HG03095 (cell line): ENCODE data around the gene NUDT15.
A peak's percentile ranks its signal among the peaks of the same experiment; 100 is the strongest.
"Not testable (repeated sequence)": the region's sequence is repeated elsewhere in the genome, so short reads cannot be mapped to it uniquely, and the experiment has no call there.

Source experiments
- ATAC-seq: cut with Tn5 transposase; IDR thresholded peaks from one replicate; pipeline ENCODE4 v1.9.1; 2021; ENCODE audit warnings: moderate library complexity; ENCODE audit not compliant: unreplicated experiment

Gene NUDT15

DNA sequence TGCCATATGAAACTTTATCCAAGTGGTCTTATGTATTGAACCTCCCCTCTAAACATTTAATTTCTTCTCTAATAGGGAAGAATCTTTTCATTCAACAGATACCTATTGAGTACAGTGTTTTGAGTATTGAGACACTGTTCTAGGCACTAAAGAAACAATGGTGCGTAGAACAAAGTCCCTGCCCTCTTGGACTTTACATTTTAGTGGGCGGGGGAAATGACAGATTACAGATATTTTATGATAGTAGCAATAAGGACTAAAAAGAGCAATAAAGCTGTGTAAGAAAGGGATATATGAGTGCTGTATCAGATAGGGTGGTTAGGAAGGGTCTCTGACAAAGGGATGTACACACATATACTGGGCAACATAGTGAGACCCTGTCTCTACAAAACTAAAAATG, 5.4 kb downstream of the NUDT15 start:
- ATAC-seq: no peak

DNA sequence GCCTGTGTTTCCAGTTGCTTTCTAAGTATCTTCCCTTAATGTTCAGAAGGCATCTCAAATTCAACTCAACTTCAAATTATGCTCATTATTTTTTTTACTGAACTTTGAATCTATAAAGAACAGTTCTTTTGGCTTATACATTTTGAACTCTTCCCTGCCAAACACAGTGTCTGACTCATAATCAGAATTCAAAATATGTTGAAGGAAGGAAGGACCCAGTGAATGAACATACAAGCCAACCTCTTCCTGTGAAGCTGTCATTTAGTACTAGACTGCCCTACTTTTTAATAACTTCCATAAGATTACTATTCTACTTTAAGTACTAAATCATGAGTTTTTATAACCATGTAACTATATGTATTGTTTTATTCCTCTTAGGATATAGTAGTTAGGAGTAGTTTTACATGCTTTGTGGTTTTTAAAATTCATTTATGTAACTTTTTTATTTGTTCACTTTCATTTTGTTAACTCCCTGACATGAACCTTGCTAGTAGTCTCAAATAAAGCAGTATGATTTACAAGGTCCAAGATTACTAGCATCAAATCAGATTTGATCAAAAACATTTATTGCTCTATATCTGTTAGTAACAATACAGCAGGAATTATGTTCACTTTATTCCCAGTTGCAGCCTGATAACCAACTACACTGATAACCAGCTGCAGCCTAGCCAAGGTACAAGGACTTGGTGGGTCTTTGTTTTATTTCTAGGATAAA, 6.4 kb downstream of the NUDT15 start:
- ATAC-seq: no peak

DNA sequence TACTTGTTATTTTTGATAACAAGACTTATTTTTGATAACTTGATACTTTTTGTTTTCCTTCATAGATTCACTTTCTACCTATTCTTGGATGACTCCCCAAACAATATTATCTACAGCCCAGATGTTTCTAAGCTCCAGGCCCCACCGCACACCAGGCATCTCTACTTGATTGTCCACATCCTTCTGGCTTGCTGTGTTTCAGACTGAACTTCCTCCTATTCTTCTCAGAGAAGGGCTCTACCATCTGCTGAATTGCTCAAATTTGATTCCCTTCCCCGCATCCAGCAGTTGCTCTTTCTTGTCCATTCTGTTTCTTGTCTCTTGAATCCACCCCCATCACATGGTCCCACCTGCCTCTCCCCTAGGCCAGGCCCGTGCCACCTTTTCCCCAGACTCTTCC, 13.0 kb downstream of the NUDT15 start:
- ATAC-seq: no peak

DNA sequence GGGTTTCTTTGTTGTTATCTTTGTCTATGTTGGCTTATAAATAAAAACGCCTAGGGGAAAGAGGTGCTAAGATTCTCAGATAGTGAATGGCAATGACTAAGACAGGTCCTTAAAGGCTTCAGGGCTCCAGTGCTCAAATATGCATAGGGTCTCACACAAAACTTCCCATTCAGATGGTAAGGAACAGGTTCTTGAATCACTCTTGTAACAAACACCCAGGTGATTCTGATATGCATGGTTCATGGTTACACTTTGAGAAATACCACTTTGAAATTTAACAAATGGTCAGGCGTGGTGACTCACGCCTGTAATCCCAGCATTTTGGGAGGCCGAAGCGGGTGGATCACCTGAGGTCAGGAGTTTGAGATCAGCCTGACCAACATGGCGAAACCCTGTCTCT, 17.1 kb downstream of the NUDT15 start:
- no peak for ATAC-seq

DNA sequence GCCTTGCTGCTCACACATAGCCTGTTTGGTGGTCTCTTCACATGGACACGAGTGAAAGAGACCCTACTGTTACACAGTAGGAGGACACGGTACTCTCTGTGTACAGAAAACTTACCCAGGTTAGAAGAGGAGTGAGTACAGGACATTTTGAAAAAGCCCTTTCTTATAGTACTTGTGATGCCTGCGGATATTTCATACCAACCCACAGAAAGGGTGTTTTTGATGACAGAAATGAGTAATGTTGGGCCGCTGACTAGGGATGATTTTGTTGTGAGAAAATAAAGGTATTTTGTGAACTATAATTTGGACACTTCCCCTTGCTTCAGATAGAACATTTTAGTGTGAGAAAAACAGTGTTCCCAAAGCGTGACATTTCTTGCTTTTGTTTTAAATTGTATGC, 18.2 kb downstream of the NUDT15 start:
- ATAC-seq: no peak

DNA sequence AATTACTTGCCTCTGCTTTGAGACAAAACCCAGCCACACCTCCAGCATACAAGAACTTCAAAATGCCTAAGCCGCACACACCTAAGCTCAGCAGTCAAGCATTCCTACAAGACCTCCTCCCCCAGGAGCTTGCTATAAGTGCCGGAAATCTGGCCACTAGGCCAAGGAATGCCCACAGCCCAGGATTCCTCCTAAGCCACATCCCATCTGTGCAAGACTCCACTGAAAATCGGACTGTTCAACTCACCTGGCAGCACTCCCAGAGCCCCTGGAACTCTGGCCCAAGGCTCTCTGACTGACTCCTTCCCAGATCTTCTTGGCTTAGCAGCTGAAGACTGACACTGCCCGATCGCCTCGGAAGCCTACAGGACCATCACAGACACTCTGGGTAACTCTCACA, 21.0 kb downstream of the NUDT15 start:
- not testable (repeated sequence) for ATAC-seq

DNA sequence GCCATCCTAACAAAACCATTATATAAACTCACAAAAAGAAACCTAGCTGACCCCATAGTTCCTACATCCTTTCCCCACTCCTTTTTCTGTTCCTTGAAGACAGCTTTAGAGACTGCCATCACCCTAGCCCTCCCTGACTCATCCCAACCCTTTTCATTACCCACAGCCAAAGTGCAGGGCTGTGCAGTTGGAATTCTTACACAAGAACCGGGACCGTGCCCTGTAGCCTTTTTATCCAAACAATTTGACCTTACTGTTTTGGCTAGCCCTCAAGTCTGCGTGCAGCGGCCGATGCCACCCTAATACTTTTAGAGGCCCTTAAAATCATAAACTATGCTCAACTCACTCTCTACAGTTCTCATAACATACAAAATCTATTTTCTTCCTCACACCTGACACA, 22.4 kb downstream of the NUDT15 start:
- ATAC-seq: not testable (repeated sequence)

DNA sequence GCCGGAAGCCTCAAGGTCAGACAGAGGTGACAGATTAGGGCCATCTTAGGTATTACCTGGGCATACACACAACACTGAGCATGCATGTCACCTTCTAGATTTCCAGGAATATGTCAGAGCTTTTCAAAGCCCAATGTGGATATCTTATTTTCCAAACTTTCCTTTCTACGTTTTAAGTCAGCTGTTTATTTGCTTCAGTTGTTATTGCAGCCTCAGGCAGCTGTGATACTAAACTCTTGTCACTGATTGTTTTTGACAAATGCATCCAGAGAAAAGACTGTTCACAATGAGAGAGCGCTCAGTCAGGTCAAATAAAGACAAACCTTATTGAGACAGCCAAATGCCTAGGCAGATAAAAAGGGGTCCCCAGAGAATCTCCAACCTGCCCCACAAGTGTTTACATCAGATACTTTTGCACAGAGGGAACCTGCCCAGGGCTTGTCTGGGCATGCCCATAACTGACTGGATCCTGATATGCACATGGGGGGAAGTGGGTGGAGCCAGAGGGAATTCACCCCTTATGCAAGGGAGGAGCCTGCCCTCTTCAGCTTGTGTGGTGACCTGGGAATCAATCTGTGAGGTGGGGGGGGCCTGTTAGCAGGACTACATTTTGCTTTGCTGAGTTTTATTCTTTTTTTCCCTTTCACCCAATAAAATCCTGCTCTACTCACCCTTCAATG, 28.9 kb downstream of the NUDT15 start:
- ATAC-seq: no peak

DNA sequence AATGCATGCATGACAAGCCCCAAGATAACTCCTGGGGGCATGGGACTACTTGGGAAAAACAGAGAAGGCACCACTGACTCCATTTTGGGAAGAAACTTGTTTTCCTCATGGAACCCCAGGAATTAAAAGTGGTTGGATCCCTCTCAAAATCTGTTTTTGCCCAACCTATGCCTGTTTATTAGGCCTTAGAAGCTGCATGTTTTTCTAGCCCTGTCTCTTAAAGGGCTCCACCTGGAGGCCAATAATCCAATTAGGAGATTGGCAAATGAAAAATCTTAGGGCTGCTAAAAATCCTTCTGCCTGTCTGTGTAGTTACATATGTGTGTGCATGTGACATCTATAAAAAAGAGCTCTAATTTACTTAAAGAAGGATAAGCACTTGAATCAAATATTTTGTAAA, 30.5 kb downstream of the NUDT15 start:
- ATAC-seq: no peak

DNA sequence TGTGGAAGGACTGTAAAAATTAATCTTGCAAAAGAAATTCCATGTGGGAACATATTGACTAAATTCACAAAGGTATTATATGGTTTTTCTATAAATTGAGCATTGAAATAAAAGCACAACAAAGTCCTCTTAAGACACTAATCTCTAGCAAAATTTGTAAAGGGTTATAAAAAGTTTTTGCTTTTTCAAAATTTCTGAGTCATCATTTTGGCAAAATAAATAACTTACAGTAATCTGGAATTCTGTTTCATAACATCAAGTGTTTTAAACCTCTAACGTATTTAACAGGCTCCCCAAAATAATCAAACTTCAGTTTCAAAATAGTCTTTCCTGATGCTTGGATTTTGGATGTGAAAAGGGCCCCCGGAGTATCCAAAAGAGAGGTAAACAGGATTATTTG, 31.4 kb downstream of the NUDT15 start:
- no peak for ATAC-seq

DNA sequence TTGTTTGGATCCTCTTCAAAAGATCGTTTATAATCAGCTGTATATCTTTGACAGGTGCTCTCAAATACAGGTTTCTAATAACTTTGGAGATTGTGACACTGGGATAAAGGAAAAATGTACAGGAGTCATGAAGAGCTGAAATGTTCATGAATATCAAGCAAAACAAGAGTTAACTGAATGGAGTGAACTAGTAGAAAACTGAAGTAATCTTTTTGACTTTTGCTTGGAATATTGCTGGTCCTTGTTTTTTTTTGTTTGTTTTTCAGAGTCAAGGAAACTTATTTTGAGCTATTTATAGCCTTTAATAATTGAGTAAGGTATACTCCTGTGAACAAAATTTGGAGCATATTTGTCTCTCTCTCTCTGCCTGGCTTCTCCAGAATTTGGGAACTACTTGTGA, 32.0 kb downstream of the NUDT15 start:
- ATAC-seq: no peak

DNA sequence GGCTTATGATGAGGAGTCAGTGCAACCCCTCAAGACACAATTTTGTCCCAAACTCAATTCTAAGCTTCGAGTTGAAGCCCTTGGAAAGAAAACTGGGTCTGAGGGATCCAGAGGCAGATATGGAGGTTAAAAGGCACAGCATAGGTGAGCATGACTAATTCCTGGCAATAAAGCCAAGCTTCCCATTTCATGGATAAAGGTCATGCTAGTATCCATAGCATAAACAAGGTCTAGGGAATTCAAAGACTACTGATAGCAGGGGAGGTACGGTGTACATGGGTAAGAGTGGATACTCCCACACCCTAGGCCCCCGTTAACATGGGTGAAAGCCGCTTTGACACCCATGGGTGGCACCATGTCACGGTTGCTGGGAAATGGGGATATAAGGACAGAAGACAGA, 33.4 kb downstream of the NUDT15 start:
- no peak for ATAC-seq

DNA sequence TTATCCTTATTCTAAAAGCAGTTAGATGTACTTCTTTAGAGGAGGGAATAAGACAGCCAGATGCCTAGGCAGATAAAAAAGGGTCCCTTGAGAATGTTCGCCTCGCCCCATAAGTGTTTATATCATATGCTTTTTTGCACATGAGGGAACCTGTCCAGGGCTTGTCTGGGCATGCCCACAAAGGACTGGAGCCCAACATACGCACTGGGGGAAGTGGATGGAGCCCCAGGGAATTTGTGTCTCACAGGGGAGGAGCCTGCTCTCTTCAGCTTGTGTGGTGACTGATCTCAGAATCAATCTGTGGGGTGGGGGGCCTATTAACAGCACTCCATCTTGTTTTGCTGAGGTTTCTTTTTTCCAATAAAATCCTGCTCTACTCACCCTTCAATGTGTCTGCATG, 34.8 kb downstream of the NUDT15 start:
- ATAC-seq: no peak

DNA sequence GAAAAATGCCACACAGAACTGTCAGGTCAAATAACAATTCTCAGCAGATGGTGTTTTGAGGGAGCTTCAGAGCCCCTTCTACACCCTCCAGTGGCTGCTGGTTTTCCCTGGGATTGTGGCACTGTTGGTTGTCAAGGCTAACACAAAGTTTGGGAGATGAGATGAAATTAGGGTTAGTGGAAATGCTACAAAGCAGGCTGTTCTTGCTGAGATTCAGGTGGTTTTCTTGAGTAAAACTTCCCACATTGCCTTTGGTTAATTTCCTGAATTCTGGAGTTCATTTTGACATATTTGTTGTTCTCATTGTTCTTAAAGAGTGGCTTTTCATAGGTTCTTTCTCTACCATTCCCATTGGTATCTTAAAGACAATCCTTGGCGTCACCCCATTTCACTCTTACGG, 35.3 kb downstream of the NUDT15 start:
- ATAC-seq: no peak

DNA sequence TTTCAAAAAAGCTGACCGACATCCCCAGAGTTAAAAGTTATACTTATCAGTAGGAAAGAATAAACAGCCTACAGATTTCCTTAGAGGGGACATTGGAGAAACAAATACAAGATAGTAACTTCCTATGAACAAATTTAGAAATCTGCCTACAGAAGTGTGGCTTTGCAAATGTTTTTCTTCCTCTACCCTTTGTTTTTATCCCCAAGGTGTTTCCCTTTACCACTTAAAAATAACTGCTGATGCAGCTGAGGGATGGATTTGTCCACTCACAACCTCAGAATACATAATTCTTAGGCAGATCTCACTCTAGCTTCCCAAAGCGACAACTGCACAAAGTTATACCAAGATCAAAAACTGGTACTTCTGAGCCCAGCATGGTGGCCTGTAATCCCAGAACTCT, 36.5 kb downstream of the NUDT15 start:
- ATAC-seq: no peak

DNA sequence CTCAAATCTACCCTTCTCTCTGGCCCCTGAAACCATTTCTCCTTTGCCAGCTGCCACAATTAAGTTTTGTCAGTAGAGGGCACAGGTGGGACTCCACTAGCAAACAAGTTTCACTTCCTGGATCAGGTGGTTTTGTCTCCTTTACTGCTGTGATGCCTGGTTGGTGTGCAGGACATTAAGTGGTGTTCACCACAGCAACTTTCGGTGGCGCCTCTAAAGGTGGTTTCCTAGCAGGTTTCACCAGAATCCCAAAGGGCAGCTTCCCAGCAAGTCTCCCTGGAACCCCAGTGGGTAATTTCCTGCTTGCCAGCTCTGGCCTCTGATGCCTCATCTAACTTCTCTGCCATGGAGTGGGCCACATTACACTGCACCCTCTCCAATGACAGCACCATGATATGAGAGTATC, 40.7 kb downstream of the NUDT15 start:
- peak; percentile 94 for ATAC-seq

DNA sequence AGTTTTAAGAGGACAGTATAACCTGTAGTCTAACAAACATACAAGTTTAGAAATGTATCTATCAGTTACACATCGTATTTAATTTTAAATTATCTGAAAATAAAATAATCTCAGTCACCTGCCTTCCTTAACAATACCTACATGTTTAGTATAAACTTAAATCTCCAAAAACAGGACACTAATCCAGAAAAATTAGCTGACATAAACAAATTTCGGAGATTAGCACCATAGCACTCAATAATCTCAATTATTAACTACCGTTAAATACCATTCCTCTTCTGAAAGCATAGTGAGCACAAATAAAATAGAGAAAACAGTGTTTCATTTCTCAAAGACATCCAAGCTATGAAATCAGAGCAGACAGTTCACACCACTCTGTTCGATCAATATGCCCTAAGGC, 44.2 kb downstream of the NUDT15 start:
- ATAC-seq: no peak

DNA sequence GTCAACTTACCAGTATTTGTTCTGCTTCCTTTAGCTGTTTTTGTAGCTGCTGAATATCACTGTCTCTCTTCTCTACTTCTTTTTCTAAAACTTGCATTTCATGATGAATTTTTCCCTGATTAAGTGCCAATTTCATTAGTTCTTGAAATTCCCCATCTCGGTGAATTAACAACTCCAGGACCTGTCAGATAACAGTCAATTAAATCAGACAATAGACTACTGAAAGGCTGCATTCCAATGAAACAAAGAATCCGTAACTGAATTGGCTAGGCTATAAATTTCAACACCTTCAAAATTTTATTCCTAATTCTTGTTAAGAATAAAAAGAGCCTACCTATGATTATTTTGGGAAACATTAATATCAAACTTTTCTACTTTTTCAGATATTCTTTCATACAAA, 48.7 kb downstream of the NUDT15 start:
- no peak for ATAC-seq

DNA sequence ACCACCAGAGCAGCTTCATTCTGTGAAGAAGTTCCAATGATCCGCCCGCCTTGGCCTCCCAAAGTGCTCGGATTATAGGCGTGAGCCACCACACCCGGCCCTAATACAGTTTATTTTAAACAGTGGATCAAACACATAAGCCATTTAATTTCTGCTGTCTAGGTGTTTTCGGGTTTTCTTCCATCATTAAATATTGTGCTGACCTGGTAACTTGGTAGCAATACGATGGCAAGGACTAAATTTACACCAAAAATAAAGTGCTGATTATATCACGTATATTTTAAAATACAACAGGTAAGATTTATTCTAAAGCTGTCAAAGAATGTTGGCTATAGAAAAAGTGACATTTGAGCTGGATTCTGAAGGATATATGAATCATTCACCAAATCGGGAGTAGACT, 56.1 kb downstream of the NUDT15 start:
- ATAC-seq: no peak

DNA sequence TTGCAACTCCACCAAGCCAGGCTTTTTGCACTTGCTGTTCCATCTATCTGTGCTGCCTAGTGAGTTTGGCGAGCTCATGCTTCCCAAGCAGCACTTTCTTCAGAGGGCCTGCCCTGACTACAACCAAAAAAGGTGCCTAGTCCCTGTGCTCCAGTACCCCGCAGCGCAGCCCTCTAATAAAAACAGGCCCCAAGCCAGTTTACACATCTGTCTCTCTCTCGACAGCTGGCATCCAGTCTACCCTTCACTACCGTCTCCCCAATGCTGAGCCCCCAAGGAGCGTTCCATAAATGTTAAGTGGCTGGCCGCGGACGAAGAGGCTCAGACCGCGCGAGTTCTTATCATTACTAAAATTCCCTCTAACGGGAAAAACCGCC, 56.9 kb downstream of the NUDT15 start:
- ATAC-seq: no peak

DNA sequence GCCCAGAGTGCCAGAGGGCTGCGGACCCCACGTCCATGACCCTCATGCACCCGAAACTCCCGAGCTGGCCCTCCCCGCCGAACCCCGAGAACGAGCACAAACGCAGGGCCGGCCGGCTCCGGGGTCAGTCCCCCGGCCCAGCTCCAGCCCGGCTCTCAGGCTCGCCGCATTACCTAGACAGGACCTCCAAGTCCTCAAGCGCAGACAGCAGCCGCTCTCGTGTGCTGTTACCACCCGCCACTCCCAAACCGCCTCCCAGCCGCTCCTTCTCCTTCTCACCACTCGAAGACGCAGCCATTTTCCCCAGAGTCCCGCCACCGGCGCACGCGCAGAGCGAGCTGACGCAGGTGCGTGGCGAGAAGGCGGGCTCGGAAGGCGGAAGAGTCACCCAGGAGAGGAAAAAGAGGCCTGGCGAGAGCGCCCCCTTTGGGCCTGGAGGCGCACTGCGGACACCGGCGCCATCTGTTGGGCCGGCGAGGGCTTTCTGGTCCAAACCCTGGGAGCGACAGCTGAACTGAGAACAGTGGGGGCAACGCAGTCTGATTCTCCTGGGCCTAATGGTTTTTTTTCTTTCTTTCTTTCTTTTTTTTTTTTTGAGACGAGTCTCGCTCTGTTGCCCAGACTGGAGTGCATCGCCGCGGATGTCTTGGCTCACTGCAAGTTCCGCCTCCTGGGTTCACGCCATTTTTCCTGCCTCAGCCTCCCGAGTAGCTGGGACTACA, 57.4 kb downstream of the NUDT15 start, which contains the start of gene MED4:
MED4 (minus strand) TSS at position 324 of the 722 bp plus-strand sequence; CDS start at position 298, 26 bp downstream.
- ATAC-seq: peak; percentile 96

DNA sequence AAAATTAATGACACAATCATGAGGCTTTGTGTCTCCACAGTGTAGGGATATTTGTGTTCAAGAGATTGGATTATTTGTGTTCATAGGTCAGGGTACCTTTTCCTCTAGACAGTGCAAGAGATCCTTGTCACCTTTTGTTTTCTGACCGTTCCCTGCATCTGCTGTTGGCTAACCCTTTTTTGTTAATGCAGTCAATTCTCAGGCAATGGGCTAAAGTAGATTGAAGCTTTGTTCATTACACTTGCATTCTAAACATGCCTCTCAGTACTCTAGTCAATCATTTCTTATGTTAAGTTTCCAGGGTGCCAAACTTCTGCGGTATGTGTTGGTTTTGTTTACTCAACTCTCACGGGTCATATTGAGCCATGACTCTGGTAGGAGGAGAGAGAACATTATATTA, 59.1 kb downstream of the NUDT15 start:
- ATAC-seq: no peak
